Activated CD4-positive, alpha-beta T cell treated with anti-CD3 and anti-CD28 coated beads for 4 hours (primary cell): ENCODE data around the gene GLRA3.

Source experiments
- DNase-seq, 2 donors: peaks; one replicate each; pipeline ENCODE4 v3.0.0-alpha.2; 2020

The GLRA3 gene

DNA sequence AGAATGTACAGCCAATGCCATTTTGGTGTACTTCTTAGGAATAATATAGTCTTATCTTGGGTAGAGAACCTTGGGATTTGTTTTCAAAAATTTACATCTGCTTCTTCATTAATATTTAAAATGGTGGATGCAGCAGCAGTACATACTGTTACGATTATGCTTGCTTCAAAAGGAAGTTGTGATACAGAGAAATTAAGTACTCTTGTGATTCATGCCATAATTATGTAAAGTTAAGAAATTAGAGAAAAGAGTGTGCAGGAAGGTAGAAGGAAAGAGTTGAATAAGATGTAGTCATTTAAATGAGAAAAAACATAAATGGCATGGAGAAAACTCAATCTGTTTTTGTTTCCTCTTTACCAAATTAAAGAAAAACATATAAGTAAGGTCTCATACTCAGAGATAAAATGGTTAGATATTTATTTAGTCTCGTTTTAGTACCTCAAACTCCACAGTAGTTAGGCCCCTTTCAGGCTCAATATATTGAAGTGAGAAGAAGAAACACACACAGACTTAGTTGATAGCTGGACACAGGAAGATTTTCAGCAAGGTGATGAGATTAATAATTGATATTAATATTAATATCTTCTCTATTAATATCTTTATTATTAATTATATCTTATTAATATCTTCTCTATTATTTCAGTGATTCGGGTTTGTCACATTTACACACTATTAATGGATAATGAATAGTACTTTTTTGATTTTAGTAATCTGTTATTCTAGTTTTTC, 236.6 kb downstream of the GLRA3 start:
- DNase-seq = no peak

GRCh38 chr4:174591243-174592021, 237.6 kb downstream of the GLRA3 start:
- DNase-seq = no peak

DNA sequence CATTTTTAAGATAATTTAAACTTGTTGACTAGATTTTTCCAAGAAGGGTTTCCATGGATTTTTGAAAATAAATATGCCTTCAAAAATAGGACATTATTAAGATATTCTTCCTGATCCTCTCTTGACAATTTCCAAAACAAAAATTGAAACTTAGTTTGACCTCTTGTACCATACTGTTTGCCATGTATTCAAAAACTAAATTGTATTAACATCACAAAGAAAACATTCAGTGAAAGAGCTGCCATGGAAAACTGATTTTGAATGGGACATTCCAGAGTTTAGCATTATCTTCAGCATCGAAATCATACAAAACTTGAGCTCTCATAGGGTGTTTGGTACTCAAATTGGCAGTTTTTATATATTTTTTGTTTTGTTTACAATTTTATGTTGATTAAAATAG, 238.7 kb downstream of the GLRA3 start:
- no peak for DNase-seq
